H1 (cell line): ENCODE data around the gene LCORL. TPM values are rescaled to one million over a fixed set of nuclear protein-coding genes. Genes with fewer than 3 reads are reported as not detected.

Experiments
- CEBPB ChIP-seq: IDR thresholded peaks from 2 replicates; pipeline ENCODE4 v1.6.1; 2012; ENCODE audit warnings: low read depth, low read length
- CHD1 ChIP-seq: IDR thresholded peaks from 2 replicates; pipeline ENCODE4 v1.6.1; 2012; ENCODE audit warnings: low read depth, low read length, improper control_type of control experiment
- CTCF ChIP-seq, 3 experiments: IDR thresholded peaks; 1 replicate in 2 of 3; 2 replicates in 1 of 3; pipeline versions ENCODE4 v1.5.1 to v1.6.1; 2011; ENCODE audit warnings: low read length in 3 of 3, mild to moderate bottlenecking in 3 of 3, inconsistent platforms in 2 of 3, low read depth in 1 of 3, moderate library complexity in 1 of 3; ENCODE audit not compliant: insufficient read depth in 1 of 3; ENCODE audit errors: control extremely low read depth in 1 of 3
- EZH2 ChIP-seq: fragments of 200-600 bp; sonication (generic); IDR thresholded peaks from 2 replicates; pipeline ENCODE4 v1.7.1; 2012; ENCODE audit warnings: low read depth, mild to moderate bottlenecking, moderate library complexity, low read length, inconsistent platforms; ENCODE audit not compliant: severe bottlenecking
- HDAC6 ChIP-seq: IDR thresholded peaks from one replicate; pipeline ENCODE4 v1.7.1; 2012; ENCODE audit warnings: low read depth, mild to moderate bottlenecking, inconsistent platforms, low read length, moderate library complexity
- RXRA ChIP-seq: IDR thresholded peaks from 2 replicates; pipeline ENCODE4 v1.6.1; 2011; ENCODE audit warnings: low read depth, mild to moderate bottlenecking, low read length, moderate library complexity; ENCODE audit not compliant: insufficient read depth
- SUZ12 ChIP-seq: fragments of 200-600 bp; sonication (generic); IDR thresholded peaks from 2 replicates; pipeline ENCODE4 v1.6.1; 2012; ENCODE audit warnings: mild to moderate bottlenecking, inconsistent platforms, low read length, moderate library complexity, mixed read lengths
- polyA plus RNA-seq, 7 experiments: library from polyadenylated mRNA; depleted of rRNA in 3 of 7; stranded (reverse) in 5 of 7; unstranded in 2 of 7; fragments of >200 nt in 5 of 7; fragments of 200-250 nt in 2 of 7; gene quantifications; 1 replicate in 5 of 7; 2 replicates in 1 of 7; 4 replicates in 1 of 7; pipeline versions ENCODE4 v1.2.1 to v1.2.3, GENCODE V29; 2011 to 2013; ENCODE audit warnings: missing spikeins in 2 of 7, mixed read lengths in 2 of 7
- total RNA-seq: library from RNA; stranded (reverse); fragmentation: NEBNext Ultra II Directional; extraction: Animal tissue kit (Norgen Biotek cat#: 25700); gene quantifications from 2 replicates; pipeline ENCODE4 v1.2.1, GENCODE V29; 2021

LCORL gene
- total and polyA plus RNA-seq, 2 of the 8 experiments (the other 6 are each of a cell fraction or from before 2014, with no cell fraction given), result 2.2 to 19.2 TPM

- no peak for TF ChIP-seq SUZ12
- TF ChIP-seq RXRA, result no peak
- no peak for TF ChIP-seq CTCF (IDR thresholded peaks at IDR 0.05; ENCODE audit: control extremely low read depth in 1 of 3, insufficient read depth in 1 of 3, low read depth in 1 of 3, low read length in 3 of 3)
- no peak for TF ChIP-seq EZH2
- TF ChIP-seq HDAC6, result no peak
- no peak for TF ChIP-seq CEBPB
- TF ChIP-seq CHD1, result no peak
These were observed at the start of gene LCORL (continued) for GRCh38 chr4:18021720-18022571.
